ENCODE measurements around the gene PHLPP1. TPM values are rescaled to one million over a fixed set of nuclear protein-coding genes. Genes with fewer than 3 reads are reported as not detected.

PHLPP1 gene
- total RNA-seq, 1 experiment from 2014 or later: 39.9 TPM

GRCh38 chr18:62716619-62717168 lies 1.4 kb downstream of the PHLPP1 start:
- H3T11ph ChIP-seq (ENCODE audit: low read length): no peak overlapping the region
- no peaks in the 10 kb centered on the region for H3K79me1 ChIP-seq (ENCODE audit: insufficient read depth, low read depth, low read length, poor library complexity, severe bottlenecking)
- Mint-ChIP-seq H3K36me3 (ENCODE audit: insufficient read depth in 1 of 3, low read depth in 3 of 3) (peaks cover 0 to 13% (median 5%) of the 10 kb centered on the region in 3 experiments; a peak in 5 of 7 replicates), H3K27me3 (ENCODE audit: low read depth) (no peaks in the 10 kb centered on the region), H3K27ac (no peak overlapping the region; a peak in 2 of 7 replicates), H3K4me1 (peaks cover 50 to 54% of the 10 kb centered on the region in 2 experiments), H3K9me3 (no peaks in the 10 kb centered on the region; a peak in 2 of 5 replicates), H3K4me3 (peak overlapping the region; percentile 82 to 92)
- no peaks in the 10 kb centered on the region for H4K20me1 ChIP-seq (ENCODE audit: control insufficient read depth, insufficient read depth, insufficient read length)
- no peak overlapping the region for H4K8ac ChIP-seq (replicated peaks; ENCODE audit: insufficient read length, low read depth, low read length)
- H3K79me2 ChIP-seq (ENCODE audit: insufficient read depth, low read length): peaks cover 38% of the 10 kb centered on the region
- H3K9ac ChIP-seq (ENCODE audit: extremely low read depth, insufficient read length, low read length): peak overlapping the region; percentile 66
- H3K23ac ChIP-seq (ENCODE audit: insufficient read length, low read depth, low read length): no peak overlapping the region
- no peak overlapping the region for H2BK5ac ChIP-seq (ENCODE audit: insufficient read length, low read length)
- no peak overlapping the region for H2AFZ ChIP-seq (ENCODE audit: low read length)
- peak overlapping the region; percentile 75 for H3K4me2 ChIP-seq (ENCODE audit: insufficient read depth, insufficient read length, low read length)
- no peak overlapping the region for H3K56ac ChIP-seq (ENCODE audit: insufficient read length, low read depth, low read length)
- no CpG with 5 or more reads among the region's 68 CpGs for WGBS (ENCODE audit: extremely low coverage, insufficient read length, low lambda C conversion rate)
- no peak overlapping the region for H4K91ac ChIP-seq (ENCODE audit: insufficient read length, low read depth, low read length)
- no peaks in the 10 kb centered on the region for H3K27me3 ChIP-seq (ENCODE audit: insufficient read depth, low read length)
- H2AK5ac ChIP-seq (ENCODE audit: insufficient read length, low read length): no peak overlapping the region
- no peak overlapping the region for H3K4ac ChIP-seq (ENCODE audit: low read depth, low read length)
- H3K27ac ChIP-seq (ENCODE audit: insufficient read length, low read depth, low read length): no peak overlapping the region
- TF ChIP-seq CTCF (conservative IDR thresholded peaks at IDR 0.05): peak; percentile 38; the same call in 2 of the 3 replicates
- H2BK12ac ChIP-seq (ENCODE audit: insufficient read length, low read depth, low read length): no peak overlapping the region
- H3K23me2 ChIP-seq (ENCODE audit: insufficient read length, low read depth, low read length, poor library complexity, severe bottlenecking): peaks cover 3% of the 10 kb centered on the region
- peak; percentile 46 for DNase-seq
- peak overlapping the region; percentile 96 for H3K14ac ChIP-seq (ENCODE audit: insufficient read depth, low read length)
- H2BK15ac ChIP-seq (ENCODE audit: low read depth, low read length): no peak overlapping the region
- H3K9me3 ChIP-seq (ENCODE audit: control insufficient read depth, low read depth, low read length): no peaks in the 10 kb centered on the region
- H3K18ac ChIP-seq (ENCODE audit: insufficient read length, low read depth, low read length): peak overlapping the region; percentile 67
- H3K4me1 ChIP-seq (ENCODE audit: insufficient read depth, low read length): no peaks in the 10 kb centered on the region
- no peak overlapping the region for H4K5ac ChIP-seq (ENCODE audit: insufficient read length, low read depth, low read length)
- no peak overlapping the region for H2BK20ac ChIP-seq (ENCODE audit: low read depth, low read length, poor library complexity, severe bottlenecking)
- H2BK120ac ChIP-seq (ENCODE audit: low read depth, low read length, poor library complexity, severe bottlenecking): no peak overlapping the region

Data from H9 (cell line).